Neural cell (in vitro differentiated cells): ENCODE results near the gene FAM107B.

Source experiments
- CTCF ChIP-seq: fragments of 450-650 bp; IDR thresholded peaks from 2 replicates; pipeline ENCODE4 v1.5.1; 2014; ENCODE audit warnings: antibody characterized with exemption, mild to moderate bottlenecking, moderate library complexity; ENCODE audit not compliant: poor library complexity, severe bottlenecking
- EP300 ChIP-seq: fragments of 450-650 bp; conservative IDR thresholded peaks from 2 replicates; pipeline ENCODE4 v1.6.1; 2014; ENCODE audit warnings: antibody characterized with exemption, mild to moderate bottlenecking, moderate library complexity; ENCODE audit not compliant: poor library complexity, severe bottlenecking
- EZH2 ChIP-seq: fragments of 200-600, 300-800 bp; shearing (Covaris generic), sonication (generic); IDR thresholded peaks from 2 replicates; pipeline ENCODE4 v1.6.1; 2014; ENCODE audit warnings: antibody characterized with exemption, low read length, borderline replicate concordance, mild to moderate bottlenecking; ENCODE audit not compliant: insufficient read depth, poor library complexity, severe bottlenecking
- MXI1 ChIP-seq: fragments of 450-650 bp; conservative IDR thresholded peaks from 2 replicates; pipeline ENCODE4 v1.6.1; 2014; ENCODE audit warnings: antibody characterized with exemption, mild to moderate bottlenecking; ENCODE audit not compliant: poor library complexity, severe bottlenecking
- POLR2AphosphoS5 ChIP-seq: IDR thresholded peaks from 2 replicates; pipeline ENCODE4 v1.6.1; 2012
- SMC3 ChIP-seq: fragments of 450-650 bp; conservative IDR thresholded peaks from 2 replicates; pipeline ENCODE4 v1.6.1; 2014; ENCODE audit warnings: antibody characterized with exemption, mild to moderate bottlenecking, moderate library complexity; ENCODE audit not compliant: poor library complexity
- TAF1 ChIP-seq: IDR thresholded peaks from 2 replicates; pipeline ENCODE4 v1.6.1; 2012; ENCODE audit warnings: low read depth

- TF ChIP-seq CTCF, result no peak
- TF ChIP-seq POLR2AphosphoS5, result no peak
- no peak for TF ChIP-seq EP300
- no peak for TF ChIP-seq TAF1
- TF ChIP-seq SMC3, result no peak
- no peak for TF ChIP-seq EZH2
- TF ChIP-seq MXI1, result no peak
Measured at GRCh38 chr10:14617852-14618251, 156.8 kb downstream of the FAM107B start.
